Spleen (tissue), 11 donors: ENCODE results near the gene PRDX2. TPM values are rescaled to one million over a fixed set of nuclear protein-coding genes. Genes with fewer than 3 reads are reported as not detected.

Experiments used
- DNase-seq: peaks from one replicate; pipeline ENCODE4 v3.0.0-alpha.2; 2020
- H3K27ac ChIP-seq, 8 donors: fragments of 200-600 bp; sonication (generic) in 7 of 8; 1 replicate in 4 of 8; 2 replicates in 4 of 8; pipeline versions ENCODE4 v1.5.0 to v1.8.0; 2016 to 2021; ENCODE audit warnings: inconsistent platforms in 4 of 8, mild to moderate bottlenecking in 4 of 8, moderate library complexity in 1 of 8
- H3K27me3 ChIP-seq, 7 donors: fragments of 200-600 bp; sonication (generic) in 6 of 7; replicated peaks in 1 of 7; 1 replicate in 4 of 7; 2 replicates in 3 of 7; pipeline versions ENCODE4 v1.5.0 to v1.8.0; 2016 to 2021; ENCODE audit warnings: inconsistent platforms in 3 of 7, mild to moderate bottlenecking in 1 of 7
- H3K36me3 ChIP-seq, 6 donors: fragments of 200-600 bp; sonication (generic) in 5 of 6; 1 replicate in 4 of 6; 2 replicates in 2 of 6; pipeline versions ENCODE4 v1.5.0 to v1.8.0; 2016 to 2021; ENCODE audit warnings: inconsistent platforms in 2 of 6
- H3K4me1 ChIP-seq, 6 donors: fragments of 200-600 bp; sonication (generic) in 5 of 6; 1 replicate in 3 of 6; 2 replicates in 3 of 6; pipeline versions ENCODE4 v1.5.0 to v1.8.0; 2016 to 2021; ENCODE audit warnings: inconsistent platforms in 3 of 6
- H3K4me3 ChIP-seq, 8 donors: fragments of 200-600 bp; sonication (generic) in 7 of 8; 1 replicate in 4 of 8; 2 replicates in 4 of 8; pipeline versions ENCODE4 v1.5.0 to v1.8.0; 2016 to 2021; ENCODE audit warnings: inconsistent platforms in 4 of 8, mild to moderate bottlenecking in 4 of 8, moderate library complexity in 2 of 8
- H3K9me3 ChIP-seq, 8 donors: fragments of 200-600 bp; sonication (generic) in 7 of 8; 1 replicate in 4 of 8; 2 replicates in 4 of 8; pipeline versions ENCODE4 v1.5.0 to v1.8.0; 2016 to 2021; ENCODE audit warnings: inconsistent platforms in 4 of 8
- CTCF ChIP-seq, 11 experiments: fragments of 200-600 bp in 7 of 11; fragments of 450-650 bp in 4 of 11; sonication (generic) in 4 of 11; IDR thresholded peaks in 8 of 11; conservative IDR thresholded peaks in 3 of 11; 1 replicate in 7 of 11; 2 replicates in 4 of 11; pipeline versions ENCODE4 v1.4.0 to v1.8.0; 2016 to 2021; ENCODE audit warnings: antibody characterized with exemption in 11 of 11, inconsistent platforms in 4 of 11, mild to moderate bottlenecking in 1 of 11
- POLR2A ChIP-seq, 3 donors: fragments of 450-650 bp; IDR thresholded peaks; one replicate each; pipeline ENCODE4 v1.5.1; 2017; ENCODE audit warnings: antibody characterized with exemption in 3 of 3, mild to moderate bottlenecking in 1 of 3
- POLR2AphosphoS5 ChIP-seq, 3 donors: sonication (generic); formaldehyde crosslinking; IDR thresholded peaks; one replicate each; pipeline ENCODE4 v1.5.1; 2017; ENCODE audit warnings: antibody characterized with exemption in 3 of 3
- WGBS, 5 donors: extraction: QIAGEN DNeasy Blood & Tissue Kit in 3 of 5; methylation state at CpG; one replicate each; pipeline versions ENCODE4 v1.1.5 to v1.1.7; 2013 to 2018; 5-methylcytosine and 5-hydroxymethylcytosine counted together
- intact Hi-C: fragments of 100-400 bp; cut with DNase I; formaldehyde crosslinking; loops from one replicate; pipeline ENCODE4 v1.15.0; 2023; ENCODE audit warnings: low total_unique reads
- polyA plus RNA-seq, 3 donors: library from polyadenylated mRNA; stranded (reverse); fragments of 200-250 nt; gene quantifications; one replicate each; pipeline ENCODE4 v1.2.1, GENCODE V29; 2013
- total RNA-seq, 7 donors: library from RNA; depleted of rRNA in 3 of 7; stranded (reverse); fragments of >200 nt in 3 of 7; fragmentation: NEBNext Ultra II Directional in 4 of 7; extraction: Animal tissue kit (Norgen Biotek cat#: 25700) in 4 of 7; gene quantifications; one replicate each; pipeline versions ENCODE4 v1.1.0 to v1.2.1, GENCODE V29; 2016 to 2021
- donor health status: healthy with polysubstance abuse.
- donor health status: DM: no; HTN: no; CAD: no; lungs with moderate emphysema.
- donor health status: DM: no; HTN: no; CAD: no.
- donor health status: Bipolar disorder and iron deficiency.
- donor health status: healthy.
- donor health status: DM: no; HTN: no; CAD: no.
- donor health status: DM: yes; HTN: yes; CAD: no.

Gene PRDX2
- total and polyA plus RNA-seq, 10 donors, result 78.3 to 203 (median 117) TPM

GRCh38 chr19:12782424-12783290 is 18.9 kb downstream of the PRDX2 start:
- Histone ChIP-seq H3K4me3 (peak overlapping the region; percentile 30 to 66 (median 45)), H3K36me3 (no peaks in the 10 kb centered on the region), H3K27ac (peak overlapping the region; percentile 95 to 100 (median 100)), H3K9me3 (no peaks in the 10 kb centered on the region), H3K4me1 (peaks cover 67 to 97% (median 88%) of the 10 kb centered on the region in 6 donors), H3K27me3 (no peaks in the 10 kb centered on the region)
- intact Hi-C loops, result no loop called here
- TF ChIP-seq POLR2AphosphoS5 (IDR thresholded peaks at IDR 0.05), result peak; percentile 89 to 99 (median 98)
- peak in 6 of 11 experiments; percentile 3 to 49 (median 31) for TF ChIP-seq CTCF (IDR thresholded peaks at IDR 0.05 in 8 of 11, conservative IDR thresholded peaks at IDR 0.05 in 3 of 11)
- peak; percentile 42 to 88 (median 55) for TF ChIP-seq POLR2A (IDR thresholded peaks at IDR 0.05)
- DNase-seq, result peak; percentile 98
- 0 to 2% (median 1%) methylated on average over 61 to 88 of the region's 88 CpGs for WGBS, 5 donors

GRCh38 chr19:12782174-12782423 is 19.5 kb downstream of the PRDX2 start:
- H3K9me3 ChIP-seq, result no peaks in the 10 kb centered on the region
- H3K4me1 ChIP-seq, result peaks cover 65 to 97% (median 88%) of the 10 kb centered on the region in 6 donors
- TF ChIP-seq CTCF (IDR thresholded peaks at IDR 0.05 in 8 of 11, conservative IDR thresholded peaks at IDR 0.05 in 3 of 11) (no peak), POLR2A (IDR thresholded peaks at IDR 0.05) (peak in 1 of 3 donors; percentile 88), POLR2AphosphoS5 (IDR thresholded peaks at IDR 0.05) (peak in 1 of 3 donors; percentile 98)
- DNase-seq, result no peak
- no peaks in the 10 kb centered on the region for H3K27me3 ChIP-seq
- no peaks in the 10 kb centered on the region for H3K36me3 ChIP-seq
- WGBS, 5 donors, result 0 to 3% (median 1%) methylated on average over 8 to 12 of the region's 12 CpGs
- intact Hi-C loops, result no loop called here
- H3K4me3 ChIP-seq, result peak overlapping the region; percentile 30 to 66 (median 45)
- peak overlapping the region; percentile 95 to 100 (median 100) for H3K27ac ChIP-seq

- DNase-seq, result peak; percentile 83
- Histone ChIP-seq H3K36me3 (no peaks in the 10 kb centered on the region), H3K27me3 (no peaks in the 10 kb centered on the region), H3K27ac (peak overlapping the region; percentile 79 to 98 (median 96)), H3K4me1 (peaks cover 47 to 90% (median 80%) of the 10 kb centered on the region in 6 donors), H3K4me3 (peak overlapping the region in 5 of 8 donors; percentile 52 to 79 (median 59)), H3K9me3 (no peaks in the 10 kb centered on the region)
- intact Hi-C loops, result no loop called here
- WGBS, 5 donors, result 39 to 65% (median 60%) methylated on average over 7 to 15 of the region's 15 CpGs
- TF ChIP-seq POLR2A (IDR thresholded peaks at IDR 0.05) (no peak), POLR2AphosphoS5 (IDR thresholded peaks at IDR 0.05) (peak in 2 of 3 donors; percentile 42 to 74), CTCF (IDR thresholded peaks at IDR 0.05 in 8 of 11, conservative IDR thresholded peaks at IDR 0.05 in 3 of 11) (peak in 1 of 11 experiments; percentile 18)
Observed at GRCh38 chr19:12779162-12779993, 22.2 kb downstream of the PRDX2 start.

- WGBS, 5 donors, result 43 to 58% (median 52%) methylated on average over 6 of the region's 6 CpGs
- TF ChIP-seq CTCF (IDR thresholded peaks at IDR 0.05 in 8 of 11, conservative IDR thresholded peaks at IDR 0.05 in 3 of 11) (no peak), POLR2AphosphoS5 (IDR thresholded peaks at IDR 0.05) (no peak), POLR2A (IDR thresholded peaks at IDR 0.05) (no peak)
- peak overlapping the region; percentile 79 to 98 (median 96) for H3K27ac ChIP-seq
- no peak for DNase-seq
- peak overlapping the region in 6 of 8 donors; percentile 31 to 79 (median 59) for H3K4me3 ChIP-seq
- H3K36me3 ChIP-seq, result no peaks in the 10 kb centered on the region
- intact Hi-C loops, result no loop called here
- H3K4me1 ChIP-seq, result peaks cover 41 to 84% (median 74%) of the 10 kb centered on the region in 6 donors
- H3K9me3 ChIP-seq, result no peaks in the 10 kb centered on the region
- no peaks in the 10 kb centered on the region for H3K27me3 ChIP-seq
Observed at GRCh38 chr19:12778905-12779161, 22.8 kb downstream of the PRDX2 start.
